ENCODE results near the gene CAMK4.

DNA sequence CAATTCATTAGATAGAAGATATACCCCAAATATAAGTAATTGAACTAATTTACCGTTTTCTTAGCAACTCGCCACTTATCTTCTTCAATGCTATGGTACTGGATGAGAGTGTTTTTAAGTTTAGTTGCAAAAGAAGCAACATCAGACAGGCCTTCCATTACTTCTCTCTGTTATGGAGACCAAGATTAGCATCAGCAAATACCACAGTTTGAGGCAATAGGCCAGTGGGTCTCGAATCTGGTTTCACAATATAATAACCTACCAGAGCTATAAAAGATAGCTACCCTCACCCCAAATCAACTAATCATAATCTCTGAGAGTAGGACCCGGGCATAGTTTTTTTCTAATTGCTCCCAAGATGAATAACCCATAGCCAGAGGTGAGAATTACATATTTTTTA is 283.1 kb downstream of the CAMK4 start:
- TF ChIP-seq, protein P1, sequence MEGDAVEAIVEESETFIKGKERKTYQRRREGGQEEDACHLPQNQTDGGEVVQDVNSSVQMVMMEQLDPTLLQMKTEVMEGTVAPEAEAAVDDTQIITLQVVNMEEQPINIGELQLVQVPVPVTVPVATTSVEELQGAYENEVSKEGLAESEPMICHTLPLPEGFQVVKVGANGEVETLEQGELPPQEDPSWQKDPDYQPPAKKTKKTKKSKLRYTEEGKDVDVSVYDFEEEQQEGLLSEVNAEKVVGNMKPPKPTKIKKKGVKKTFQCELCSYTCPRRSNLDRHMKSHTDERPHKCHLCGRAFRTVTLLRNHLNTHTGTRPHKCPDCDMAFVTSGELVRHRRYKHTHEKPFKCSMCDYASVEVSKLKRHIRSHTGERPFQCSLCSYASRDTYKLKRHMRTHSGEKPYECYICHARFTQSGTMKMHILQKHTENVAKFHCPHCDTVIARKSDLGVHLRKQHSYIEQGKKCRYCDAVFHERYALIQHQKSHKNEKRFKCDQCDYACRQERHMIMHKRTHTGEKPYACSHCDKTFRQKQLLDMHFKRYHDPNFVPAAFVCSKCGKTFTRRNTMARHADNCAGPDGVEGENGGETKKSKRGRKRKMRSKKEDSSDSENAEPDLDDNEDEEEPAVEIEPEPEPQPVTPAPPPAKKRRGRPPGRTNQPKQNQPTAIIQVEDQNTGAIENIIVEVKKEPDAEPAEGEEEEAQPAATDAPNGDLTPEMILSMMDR (IDR thresholded peaks at IDR 0.05) = no peak
- TF ChIP-seq EP300 (IDR thresholded peaks at IDR 0.05) = no peak
